IMR-90 (cell line): Measurements from ENCODE around the gene OSBPL2. TPM values are rescaled to one million over a fixed set of nuclear protein-coding genes. Genes with fewer than 3 reads are reported as not detected.

Source experiments
- ATAC-seq: fragments of 200-7000 bp; cut with Tn5 transposase; 2 replicates; pipeline ENCODE4 v1.9.1; 2020; ENCODE audit warnings: low read depth, mild to moderate bottlenecking, moderate library complexity
- BruUV-seq: library from RNA; stranded (reverse); fragments of 400-500 nt; replicated peaks from 2 replicates; lab custom pipeline; 2021; lab: Mats Ljungman, UMichigan
- CTCF ChIA-PET: fragments of 300-600 bp; formaldehyde crosslinking; extraction: SDS; loops from one replicate; lab custom pipeline; 2021; ENCODE audit warnings: antibody characterized with exemption; lab: Yijun Ruan, JAX
- POLR2A ChIA-PET: fragments of 300-600 bp; sonication (Branson Sonifier 250); formaldehyde crosslinking; loops from one replicate; lab custom pipeline; 2022; ENCODE audit warnings: antibody characterized with exemption; ENCODE audit not compliant: unreplicated experiment; lab: Charles Lee
- DNase-seq: peaks from one replicate; pipeline ENCODE4 v3.0.0; 2013
- H2AFZ ChIP-seq: replicated peaks from 2 replicates; pipeline ENCODE3; 2013; ENCODE audit warnings: low read length, mild to moderate bottlenecking; ENCODE audit not compliant: poor library complexity
- H2AK5ac ChIP-seq: 2 replicates; pipeline ENCODE4 v1.6.1; 2013; ENCODE audit warnings: low read depth, low read length, inconsistent platforms
- H2AK9ac ChIP-seq: replicated peaks from 2 replicates; pipeline ENCODE3; 2013; ENCODE audit warnings: mild to moderate bottlenecking, low read depth, low read length, moderate library complexity; ENCODE audit not compliant: poor library complexity
- H2BK120ac ChIP-seq: 2 replicates; pipeline ENCODE4 v1.6.1; 2013; ENCODE audit warnings: low read depth, low read length, inconsistent platforms
- H2BK15ac ChIP-seq: 3 replicates; pipeline ENCODE4 v1.6.1; 2013; ENCODE audit warnings: low read depth, low read length, inconsistent platforms
- H2BK20ac ChIP-seq: 2 replicates; pipeline ENCODE4 v1.6.1; 2013; ENCODE audit warnings: low read depth, mild to moderate bottlenecking, inconsistent platforms, low read length, moderate library complexity
- H2BK5ac ChIP-seq: 2 replicates; pipeline ENCODE4 v1.6.1; 2013; ENCODE audit warnings: mild to moderate bottlenecking, low read depth, low read length, inconsistent platforms; ENCODE audit not compliant: poor library complexity, severe bottlenecking
- H3K14ac ChIP-seq: replicated peaks from 2 replicates; pipeline ENCODE4 v1.6.1; 2013; ENCODE audit warnings: low read depth, low read length, inconsistent platforms
- H3K18ac ChIP-seq: 2 replicates; pipeline ENCODE4 v1.6.1; 2013; ENCODE audit warnings: low read depth, low read length, control low read depth
- H3K23ac ChIP-seq: 2 replicates; pipeline ENCODE4 v1.6.1; 2013; ENCODE audit warnings: low read depth, low read length, inconsistent platforms
- H3K27ac ChIP-seq: 2 replicates; pipeline ENCODE4 v1.5.1; 2013; ENCODE audit warnings: mild to moderate bottlenecking, control low read depth, low read length; ENCODE audit not compliant: insufficient read depth
- H3K27me3 ChIP-seq: 2 replicates; pipeline ENCODE4 v1.6.1; 2013; ENCODE audit warnings: low read length; ENCODE audit not compliant: control insufficient read depth, insufficient read depth
- H3K36me3 ChIP-seq: 2 replicates; pipeline ENCODE4 v1.6.1; 2013; ENCODE audit warnings: low read length, mixed read lengths; ENCODE audit not compliant: control insufficient read depth, insufficient read depth
- H3K4ac ChIP-seq: 2 replicates; pipeline ENCODE4 v1.6.1; 2013; ENCODE audit warnings: low read depth, low read length, inconsistent platforms
- H3K4me1 ChIP-seq: 2 replicates; pipeline ENCODE4 v1.6.1; 2013; ENCODE audit warnings: low read length, mixed read lengths; ENCODE audit not compliant: control insufficient read depth, insufficient read depth
- H3K4me2 ChIP-seq: 2 replicates; pipeline ENCODE4 v1.6.1; 2013; ENCODE audit warnings: low read depth, mild to moderate bottlenecking, control low read depth, low read length, moderate library complexity
- H3K4me3 ChIP-seq: 2 replicates; pipeline ENCODE4 v1.5.1; 2013; ENCODE audit warnings: low read depth, mild to moderate bottlenecking, control low read depth, low read length, moderate library complexity; ENCODE audit not compliant: insufficient read depth
- H3K56ac ChIP-seq: 2 replicates; pipeline ENCODE4 v1.6.1; 2013; ENCODE audit warnings: low read length, inconsistent platforms; ENCODE audit not compliant: insufficient read depth; ENCODE audit errors: extremely low read depth
- H3K79me1 ChIP-seq, 2 experiments: 2 replicates each; pipeline ENCODE4 v1.6.1; 2013; ENCODE audit warnings: low read length in 2 of 2, inconsistent platforms in 1 of 2, low read depth in 1 of 2
- H3K9ac ChIP-seq: 2 replicates; pipeline ENCODE4 v1.6.1; 2013; ENCODE audit warnings: low read depth, low read length, control low read depth
- H3K9me1 ChIP-seq: 2 replicates; pipeline ENCODE4 v1.6.1; 2013; ENCODE audit warnings: low read length, inconsistent platforms; ENCODE audit not compliant: insufficient read depth
- H3K9me3 ChIP-seq: 2 replicates; pipeline ENCODE4 v1.6.1; 2013; ENCODE audit warnings: low read length; ENCODE audit not compliant: control insufficient read depth, insufficient read depth
- H4K20me1 ChIP-seq: 2 replicates; pipeline ENCODE4 v1.6.1; 2013; ENCODE audit warnings: low read length, inconsistent platforms; ENCODE audit not compliant: insufficient read depth
- H4K5ac ChIP-seq: 2 replicates; pipeline ENCODE4 v1.6.1; 2013; ENCODE audit warnings: mild to moderate bottlenecking, low read depth, low read length, control low read depth
- H4K8ac ChIP-seq, 2 experiments: 2 replicates each; pipeline ENCODE4 v1.6.1; 2013; ENCODE audit warnings: low read depth in 2 of 2, low read length in 2 of 2, control low read depth in 1 of 2, inconsistent platforms in 1 of 2
- H4K91ac ChIP-seq: 2 replicates; pipeline ENCODE4 v1.6.1; 2013; ENCODE audit warnings: low read depth, low read length, inconsistent platforms; ENCODE audit not compliant: insufficient read depth
- CEBPB ChIP-seq: IDR thresholded peaks from 2 replicates; pipeline ENCODE4 v1.6.1; 2012; ENCODE audit warnings: low read depth, low read length, improper control_type of control experiment
- CHD1 ChIP-seq: IDR thresholded peaks from 2 replicates; pipeline ENCODE4 v1.6.1; 2012; ENCODE audit warnings: low read depth, low read length, improper control_type of control experiment
- ELK1 ChIP-seq: fragments of 150-350 bp; IDR thresholded peaks from 2 replicates; pipeline ENCODE4 v1.6.1; 2016; ENCODE audit warnings: low read depth, mild to moderate bottlenecking, low read length, moderate library complexity, borderline replicate concordance
- FOS ChIP-seq: fragments of 150-350 bp; IDR thresholded peaks from 2 replicates; pipeline ENCODE4 v1.6.1; 2016; ENCODE audit warnings: low read depth, low read length
- MAFK ChIP-seq: IDR thresholded peaks from 2 replicates; pipeline ENCODE4 v1.6.1; 2012; ENCODE audit warnings: low read depth, low read length, improper control_type of control experiment
- MAZ ChIP-seq: IDR thresholded peaks from 2 replicates; pipeline ENCODE4 v1.6.1; 2012; ENCODE audit warnings: low read depth, mild to moderate bottlenecking, low read length, improper control_type of control experiment, moderate library complexity, borderline replicate concordance
- MXI1 ChIP-seq: IDR thresholded peaks from 2 replicates; pipeline ENCODE4 v1.6.1; 2012; ENCODE audit warnings: low read depth, mild to moderate bottlenecking, low read length, moderate library complexity, borderline replicate concordance
- NFE2L2 ChIP-seq: fragments of 150-350 bp; IDR thresholded peaks from 2 replicates; pipeline ENCODE4 v1.6.1; 2016; ENCODE audit warnings: low read depth, mild to moderate bottlenecking, low read length
- POLR2A ChIP-seq: IDR thresholded peaks from 2 replicates; pipeline ENCODE4 v1.6.1; 2012; ENCODE audit warnings: mild to moderate bottlenecking, low read depth, low read length
- RAD21 ChIP-seq: IDR thresholded peaks from 2 replicates; pipeline ENCODE4 v1.6.1; 2012; ENCODE audit warnings: low read length, improper control_type of control experiment
- RCOR1 ChIP-seq: IDR thresholded peaks from 2 replicates; pipeline ENCODE4 v1.6.1; 2012; ENCODE audit warnings: mild to moderate bottlenecking, low read length, improper control_type of control experiment; ENCODE audit not compliant: insufficient replicate concordance
- RFX5 ChIP-seq: IDR thresholded peaks from 2 replicates; pipeline ENCODE4 v1.8.0; 2012; ENCODE audit warnings: low read depth, mild to moderate bottlenecking, low read length, moderate library complexity
- SMC3 ChIP-seq: fragments of 150-350 bp; IDR thresholded peaks from 2 replicates; pipeline ENCODE4 v1.6.1; 2016; ENCODE audit warnings: low read depth, mild to moderate bottlenecking, antibody characterized with exemption, low read length, moderate library complexity
- USF2 ChIP-seq: fragments of 150-350 bp; IDR thresholded peaks from 2 replicates; pipeline ENCODE4 v1.6.1; 2017; ENCODE audit warnings: mild to moderate bottlenecking, antibody characterized with exemption, low read length, low read depth
- WGBS, 2 experiments: methylation state at CpG; one replicate each; pipeline versions ENCODE4 v1.1.5 to v1.1.7; 2013; ENCODE audit warnings: missing lambda C conversion rate in 2 of 2; ENCODE audit not compliant: insufficient read length in 1 of 2; ENCODE audit errors: extremely low coverage in 2 of 2; 5-methylcytosine and 5-hydroxymethylcytosine counted together
- dilution Hi-C: fragments of 300-500 bp; cut with HindIII; formaldehyde crosslinking; loops from one replicate; pipeline ENCODE4 v1.14.3; 2018; ENCODE audit warnings: low sequenced_read_pairs; ENCODE audit not compliant: unreplicated experiment
- in situ Hi-C: fragments of 300-500 bp; cut with MboI; formaldehyde crosslinking; loops from 3 replicates; pipeline ENCODE4 v1.14.3; 2019; ENCODE audit warnings: low sequenced_read_pairs, inconsistent platforms, mixed read lengths
- intact Hi-C: fragments of 100-400 bp; cut with micrococcal nuclease; formaldehyde crosslinking; loops from 2 replicates; pipeline ENCODE4 v1.10.0; 2022
- polyA plus RNA-seq, 3 experiments: library from polyadenylated mRNA; depleted of rRNA; stranded (reverse); fragments of >200 nt; gene quantifications; 2 replicates each; pipeline ENCODE4 v1.2.3, GENCODE V29; 2012; ENCODE audit warnings: low replicate concordance in 1 of 3
- total RNA-seq: library from RNA; depleted of rRNA; stranded (reverse); fragments of >200 nt; gene quantifications from 2 replicates; pipeline ENCODE4 v1.2.3, GENCODE V29; 2012
- TF ChIP-seq, protein P1 (sequence below): conservative IDR thresholded peaks from 2 replicates; pipeline ENCODE4 v1.5.1; 2012; ENCODE audit warnings: mild to moderate bottlenecking, low read depth, low read length, improper control_type of control experiment

The OSBPL2 gene
- total and polyA plus RNA-seq, 2 of the 4 experiments (the other 2 are of a cell fraction): 19.3 to 27.6 TPM

- Histone ChIP-seq H4K5ac (no peak overlapping the region), H4K8ac (no peak overlapping the region), H3K23ac (no peak overlapping the region), H3K9me3 (no peaks in the 10 kb centered on the region), H3K27me3 (no peaks in the 10 kb centered on the region), H2AFZ (no peak overlapping the region), H3K56ac (no peak overlapping the region), H3K4me2 (no peak overlapping the region), H3K79me1 (peaks cover 12 to 59% of the 10 kb centered on the region in 2 experiments), H4K91ac (no peak overlapping the region), H4K20me1 (peaks cover 23% of the 10 kb centered on the region; the same call in 1 of the 2 replicates), H3K18ac (no peak overlapping the region), H3K27ac (no peak overlapping the region), H3K36me3 (peaks cover 24% of the 10 kb centered on the region), H3K4ac (no peak overlapping the region), H2BK5ac (no peak overlapping the region), H2AK9ac (no peak overlapping the region), H2BK15ac (no peak overlapping the region), H3K4me3 (no peak overlapping the region), H3K4me1 (peaks cover under 1% of the 10 kb centered on the region), H2BK120ac (no peak overlapping the region), H3K9ac (no peak overlapping the region), H2AK5ac (no peak overlapping the region), H3K9me1 (peaks cover 2% of the 10 kb centered on the region; the same call in 1 of the 2 replicates), H3K14ac (no peak overlapping the region), H2BK20ac (no peak overlapping the region)
- intact Hi-C loops: no loop called here
- dilution Hi-C loops: no loop called here
- CTCF ChIA-PET: no interaction called here
- no TSS peak for BruUV-seq
- no peak for DNase-seq
- POLR2A ChIA-PET: no interaction called here
- no peak for ATAC-seq
- in situ Hi-C loops: no loop called here
- WGBS, 2 experiments: 95% methylated on average over 4 of the region's 14 CpGs; no CpG with 5 or more reads in 1 of the 2 experiments
- TF ChIP-seq RFX5 (no peak), ELK1 (no peak), USF2 (no peak), NFE2L2 (no peak), RAD21 (no peak), MAZ (no peak), CHD1 (no peak), FOS (no peak), POLR2A (no peak), SMC3 (no peak), RCOR1 (no peak), MAFK (no peak), MXI1 (no peak), CEBPB (no peak)
- TF ChIP-seq, protein P1, sequence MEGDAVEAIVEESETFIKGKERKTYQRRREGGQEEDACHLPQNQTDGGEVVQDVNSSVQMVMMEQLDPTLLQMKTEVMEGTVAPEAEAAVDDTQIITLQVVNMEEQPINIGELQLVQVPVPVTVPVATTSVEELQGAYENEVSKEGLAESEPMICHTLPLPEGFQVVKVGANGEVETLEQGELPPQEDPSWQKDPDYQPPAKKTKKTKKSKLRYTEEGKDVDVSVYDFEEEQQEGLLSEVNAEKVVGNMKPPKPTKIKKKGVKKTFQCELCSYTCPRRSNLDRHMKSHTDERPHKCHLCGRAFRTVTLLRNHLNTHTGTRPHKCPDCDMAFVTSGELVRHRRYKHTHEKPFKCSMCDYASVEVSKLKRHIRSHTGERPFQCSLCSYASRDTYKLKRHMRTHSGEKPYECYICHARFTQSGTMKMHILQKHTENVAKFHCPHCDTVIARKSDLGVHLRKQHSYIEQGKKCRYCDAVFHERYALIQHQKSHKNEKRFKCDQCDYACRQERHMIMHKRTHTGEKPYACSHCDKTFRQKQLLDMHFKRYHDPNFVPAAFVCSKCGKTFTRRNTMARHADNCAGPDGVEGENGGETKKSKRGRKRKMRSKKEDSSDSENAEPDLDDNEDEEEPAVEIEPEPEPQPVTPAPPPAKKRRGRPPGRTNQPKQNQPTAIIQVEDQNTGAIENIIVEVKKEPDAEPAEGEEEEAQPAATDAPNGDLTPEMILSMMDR: no peak
These were observed 46.4 kb upstream of the OSBPL2 start for GRCh38 chr20:62191781-62192559.
